ENCODE measurements around the gene ZNF70. TPM values are rescaled to one million over a fixed set of nuclear protein-coding genes. Genes with fewer than 3 reads are reported as not detected.

ZNF70 gene
- total RNA-seq, 1 donor from 2014 or later = 11.2 TPM

- ATAC-seq (no peak), DNase-seq (ENCODE audit: low spot score) (no peak)
- intact Hi-C loops (cut with DNase I) = no loop called here
Observed at GRCh38 chr22:23763954-23764353, 13.0 kb upstream of the ZNF70 start.

GRCh38 chr22:23763579-23763945 lies 12.7 kb upstream of the ZNF70 start:
- intact Hi-C loops (cut with DNase I) = no loop called here
- DNase-seq (ENCODE audit: low spot score) (peak; percentile 68), ATAC-seq (no peak)

GRCh38 chr22:23762842-23763578 lies 12.1 kb upstream of the ZNF70 start, which contains the start of gene C22orf15:
C22orf15 (plus strand) TSS chr22:23762990; CDS start chr22:23763307, 317 bp downstream.
- intact Hi-C loops (cut with DNase I) = no loop called here
- DNase-seq (ENCODE audit: low spot score) (no peak), ATAC-seq (no peak)

- intact Hi-C loops (cut with DNase I) = no loop called here
- ATAC-seq (no peak), DNase-seq (ENCODE audit: low spot score) (no peak)
Observed at GRCh38 chr22:23760056-23760455, 9.1 kb upstream of the ZNF70 start.

- intact Hi-C loops (cut with DNase I) = no loop called here
- no peak for ATAC-seq
- no peak for DNase-seq (ENCODE audit: low spot score)
Observed at GRCh38 chr22:23759566-23759965, 8.7 kb upstream of the ZNF70 start.

GRCh38 chr22:23756891-23757290 lies 6.0 kb upstream of the ZNF70 start:
- DNase-seq (ENCODE audit: low spot score) (no peak), ATAC-seq (no peak)
- intact Hi-C loops (cut with DNase I) = no loop called here

- ATAC-seq (no peak), DNase-seq (ENCODE audit: low spot score) (no peak)
- intact Hi-C loops (cut with DNase I) = no loop called here
Observed at GRCh38 chr22:23755711-23756110, 4.8 kb upstream of the ZNF70 start.

- DNase-seq (ENCODE audit: low spot score) = no peak
- intact Hi-C loops (cut with DNase I) = no loop called here
- ATAC-seq = no peak
Observed at GRCh38 chr22:23754980-23755636, 4.2 kb upstream of the ZNF70 start.

GRCh38 chr22:23754220-23754919 lies 3.5 kb upstream of the ZNF70 start, which contains the start of gene VPREB3:
VPREB3 (minus strand) TSS chr22:23754425; CDS start chr22:23754363, 62 bp downstream.
- ATAC-seq (no peak), DNase-seq (ENCODE audit: low spot score) (no peak)
- intact Hi-C loops (cut with DNase I) = no loop called here

GRCh38 chr22:23753385-23753784 lies 2.5 kb upstream of the ZNF70 start:
- intact Hi-C loops (cut with DNase I) = no loop called here
- no peak for ATAC-seq

GRCh38 chr22:23752750-23753149 lies 1.8 kb upstream of the ZNF70 start:
- no peak for ATAC-seq
- intact Hi-C loops (cut with DNase I) = no loop called here

More at GRCh38 chr22:23753385-23753784, 2.5 kb upstream of the ZNF70 start:
- no peak for DNase-seq (ENCODE audit: low spot score)

GRCh38 chr22:23752090-23752691 lies 1.3 kb upstream of the ZNF70 start:
- DNase-seq (ENCODE audit: low spot score) (no peak), ATAC-seq (no peak)
- intact Hi-C loops (cut with DNase I) = no loop called here

More at GRCh38 chr22:23752750-23753149, 1.8 kb upstream of the ZNF70 start:
- no peak for DNase-seq (ENCODE audit: low spot score)

- DNase-seq (ENCODE audit: low spot score) = no peak
- peak; percentile 46 for ATAC-seq
- intact Hi-C loops (cut with DNase I) = no loop called here
Observed at GRCh38 chr22:23751441-23751996, 607 bp upstream of the ZNF70 start.

GRCh38 chr22:23750367-23750713 lies 572 bp downstream of the ZNF70 start:
- intact Hi-C loops (cut with DNase I) = no loop called here
- ATAC-seq = no peak

GRCh38 chr22:23749841-23750301 lies 1.0 kb downstream of the ZNF70 start:
- peak; percentile 49 for ATAC-seq

More at GRCh38 chr22:23750367-23750713, 572 bp downstream of the ZNF70 start:
- no peak for DNase-seq (ENCODE audit: low spot score)

GRCh38 chr22:23745791-23746190 lies 5.1 kb downstream of the ZNF70 start:
- ATAC-seq (no peak), DNase-seq (ENCODE audit: low spot score) (no peak)
- intact Hi-C loops (cut with DNase I) = no loop called here

More at GRCh38 chr22:23749841-23750301, 1.0 kb downstream of the ZNF70 start:
- intact Hi-C loops (cut with DNase I) = no loop called here
- no peak for DNase-seq (ENCODE audit: low spot score)

GRCh38 chr22:23744485-23744884 lies 6.4 kb downstream of the ZNF70 start:
- ATAC-seq (no peak), DNase-seq (ENCODE audit: low spot score) (no peak)
- intact Hi-C loops (cut with DNase I) = no loop called here

- DNase-seq (ENCODE audit: low spot score) (no peak), ATAC-seq (no peak)
- intact Hi-C loops (cut with DNase I) = no loop called here
Observed at GRCh38 chr22:23744001-23744400, 6.9 kb downstream of the ZNF70 start.

- intact Hi-C loops (cut with DNase I) = no loop called here
- peak; percentile 71 for ATAC-seq
Observed at GRCh38 chr22:23743303-23743705, 7.6 kb downstream of the ZNF70 start.

More at GRCh38 chr22:23743303-23743705, 7.6 kb downstream of the ZNF70 start:
- no peak for DNase-seq (ENCODE audit: low spot score)

Data from sciatic nerve (tissue), 2 donors.